ENCODE results near the gene KPNA4.
"Not testable (repeated sequence)": the region's sequence is repeated elsewhere in the genome, so short reads cannot be mapped to it uniquely, and the experiment has no call there.

The KPNA4 gene, protein sequence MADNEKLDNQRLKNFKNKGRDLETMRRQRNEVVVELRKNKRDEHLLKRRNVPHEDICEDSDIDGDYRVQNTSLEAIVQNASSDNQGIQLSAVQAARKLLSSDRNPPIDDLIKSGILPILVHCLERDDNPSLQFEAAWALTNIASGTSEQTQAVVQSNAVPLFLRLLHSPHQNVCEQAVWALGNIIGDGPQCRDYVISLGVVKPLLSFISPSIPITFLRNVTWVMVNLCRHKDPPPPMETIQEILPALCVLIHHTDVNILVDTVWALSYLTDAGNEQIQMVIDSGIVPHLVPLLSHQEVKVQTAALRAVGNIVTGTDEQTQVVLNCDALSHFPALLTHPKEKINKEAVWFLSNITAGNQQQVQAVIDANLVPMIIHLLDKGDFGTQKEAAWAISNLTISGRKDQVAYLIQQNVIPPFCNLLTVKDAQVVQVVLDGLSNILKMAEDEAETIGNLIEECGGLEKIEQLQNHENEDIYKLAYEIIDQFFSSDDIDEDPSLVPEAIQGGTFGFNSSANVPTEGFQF

DNA sequence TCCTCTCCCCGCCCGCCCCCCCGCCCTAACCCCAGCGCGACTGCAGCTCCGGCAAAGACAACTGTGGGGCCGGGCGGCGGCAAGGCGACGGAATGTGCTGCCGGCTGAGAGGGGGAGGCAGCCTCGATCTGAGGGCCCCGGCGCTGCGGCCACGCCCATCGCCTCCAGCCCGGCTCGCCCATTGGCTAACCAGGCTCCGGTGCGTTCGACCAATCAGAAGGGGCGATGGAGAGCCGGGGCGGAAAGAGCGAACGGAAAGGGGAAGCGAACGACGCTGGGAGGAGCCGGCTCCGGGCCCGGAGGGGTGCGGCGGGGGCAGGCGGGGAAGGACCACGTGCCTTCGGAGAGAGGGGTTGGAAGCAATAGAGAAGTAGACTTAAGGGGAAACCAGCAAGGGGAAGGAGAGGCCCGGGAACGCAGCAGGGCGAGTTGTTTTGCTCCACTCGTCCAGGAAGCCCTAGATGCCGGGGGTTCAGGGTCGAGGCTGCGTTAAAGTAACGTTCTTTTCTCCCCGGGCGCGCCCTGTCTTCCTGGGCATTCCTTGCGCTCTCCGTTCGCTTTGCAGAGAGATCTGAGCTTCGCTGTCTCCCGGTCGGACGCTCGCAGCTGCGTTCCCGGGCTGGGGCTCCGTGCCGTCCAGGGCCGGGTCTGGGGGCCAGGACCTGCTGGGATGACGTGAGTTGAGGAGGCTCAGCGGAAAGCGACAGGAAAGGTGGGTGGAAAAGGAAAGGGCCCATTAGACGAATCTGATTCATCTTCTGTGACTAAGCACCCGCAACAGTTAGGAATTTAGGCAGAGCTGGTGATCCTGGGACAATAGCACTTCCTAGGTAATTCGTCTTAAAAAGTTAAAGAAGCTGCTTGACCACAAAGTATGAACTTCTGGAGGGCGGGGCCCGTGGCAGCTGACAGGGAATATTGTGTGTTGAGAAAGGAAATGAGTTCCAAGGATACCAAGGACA lies at the start of gene KPNA4:
TSS of gene KPNA4 (minus strand) at position 130 of the 962 bp plus-strand sequence. CDS start 289 bp downstream, outside the sequence.
- peak; percentile 97 for DNase-seq (ENCODE audit: low read depth)

DNA sequence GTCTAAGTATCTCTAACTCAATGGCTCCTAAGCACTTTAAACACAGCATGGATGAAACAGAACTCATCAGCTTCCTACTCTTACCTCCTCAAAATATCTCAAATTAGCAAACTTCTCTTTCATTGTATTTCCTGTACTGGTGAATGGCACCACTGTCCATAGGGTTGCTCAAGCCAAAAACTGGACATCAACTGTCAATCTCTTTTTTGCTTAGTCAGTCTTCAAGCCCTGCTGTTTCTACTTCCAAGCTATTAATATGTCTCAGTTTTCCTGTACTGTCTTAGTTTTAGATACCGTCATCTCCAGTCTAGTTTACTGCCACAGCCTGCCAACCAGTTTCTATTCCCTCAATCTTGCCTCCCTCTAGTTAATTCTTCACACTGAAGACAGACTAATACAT lies 48.3 kb upstream of the KPNA4 start:
- DNase-seq (ENCODE audit: low read depth), result no peak

DNA sequence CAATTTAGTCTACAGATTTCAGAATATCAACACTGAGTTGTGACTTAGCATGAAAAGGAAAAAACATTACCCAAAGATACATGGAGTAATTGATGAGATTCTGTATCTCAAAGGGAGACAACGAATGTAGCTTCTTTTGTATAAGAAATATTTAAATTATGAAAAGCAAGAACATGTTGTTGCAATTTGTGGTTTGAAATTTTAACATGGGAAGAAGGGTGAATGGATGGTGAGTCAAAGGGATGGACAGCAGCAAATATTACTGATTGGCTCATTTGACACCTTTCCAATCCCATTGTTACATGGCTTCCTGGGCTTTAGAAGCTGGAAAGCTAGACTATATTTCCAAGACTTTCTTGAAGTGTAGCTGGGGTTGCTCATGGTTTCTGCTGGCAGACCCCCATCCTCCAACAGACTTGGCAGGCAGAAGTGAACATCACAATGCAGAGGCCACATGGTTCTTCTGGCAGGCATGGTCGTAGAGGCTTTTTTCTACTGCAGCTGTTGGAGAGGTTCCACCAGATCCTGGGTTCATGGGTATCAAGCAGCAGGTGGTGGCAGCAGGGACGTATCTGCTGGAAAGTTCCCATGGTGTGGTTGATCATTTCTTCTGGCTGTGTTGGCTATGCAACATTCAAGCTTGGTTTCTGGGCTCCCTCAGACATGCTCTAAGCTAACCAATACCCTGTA lies 47.2 kb upstream of the KPNA4 start:
- no peak for DNase-seq (ENCODE audit: low read depth)

DNA sequence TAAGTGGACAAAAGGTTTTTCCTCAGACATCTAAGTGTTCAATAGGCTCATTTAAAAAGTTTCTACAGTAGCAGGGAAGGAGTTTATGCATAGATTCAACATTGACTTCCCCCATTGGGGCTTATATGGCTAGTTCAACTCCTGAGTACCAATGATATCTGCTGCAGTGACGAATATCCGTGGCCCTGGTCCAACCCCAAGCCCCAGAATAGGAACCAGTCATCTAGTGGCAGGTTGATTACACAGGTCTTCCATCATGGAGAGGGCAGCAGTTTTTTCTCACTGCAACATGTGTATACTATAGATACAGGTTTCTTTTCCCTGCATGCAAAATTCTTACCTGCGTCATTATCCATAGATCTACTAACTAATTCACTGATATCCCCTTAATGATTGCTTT lies 45.8 kb upstream of the KPNA4 start:
- no peak for DNase-seq (ENCODE audit: low read depth)

DNA sequence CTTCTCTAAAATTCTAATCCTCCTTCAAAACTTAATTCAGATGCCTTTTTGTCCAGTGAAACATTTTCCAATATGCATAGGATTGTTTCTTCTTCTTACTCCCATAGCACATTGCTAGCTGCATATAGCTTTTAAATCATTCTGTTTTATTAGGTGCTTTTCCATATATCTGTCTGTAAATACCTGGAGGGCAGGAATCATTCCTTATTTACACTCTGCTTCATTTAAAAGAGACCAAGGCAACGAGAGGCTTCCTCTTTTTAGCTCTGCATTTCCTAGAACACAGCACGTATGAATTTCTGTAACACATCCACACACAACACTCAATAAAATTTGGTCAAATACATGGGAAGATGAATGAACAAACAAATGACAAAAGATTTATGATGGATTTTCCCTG lies 43.5 kb upstream of the KPNA4 start:
- no peak for DNase-seq (ENCODE audit: low read depth)

DNA sequence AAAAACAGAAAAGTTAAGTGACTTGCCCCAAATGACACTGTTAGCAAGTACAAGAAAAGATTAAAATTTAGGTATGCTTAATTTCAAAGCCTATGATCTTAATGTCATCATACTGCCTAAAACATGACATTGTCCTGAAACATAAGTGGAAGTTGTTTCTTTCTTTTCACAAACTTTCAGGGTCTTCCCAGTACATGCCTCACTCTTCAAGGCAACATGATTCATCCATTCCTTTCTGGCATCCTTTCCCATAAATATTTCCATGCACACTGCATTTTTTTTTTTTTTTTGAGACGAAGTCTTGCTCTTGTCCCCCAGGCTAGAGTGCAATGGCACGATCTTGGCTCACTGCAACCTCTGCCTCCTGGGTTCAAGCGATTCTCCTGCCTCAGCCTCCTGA lies 42.5 kb upstream of the KPNA4 start:
- peak; percentile 35 for DNase-seq (ENCODE audit: low read depth)

DNA sequence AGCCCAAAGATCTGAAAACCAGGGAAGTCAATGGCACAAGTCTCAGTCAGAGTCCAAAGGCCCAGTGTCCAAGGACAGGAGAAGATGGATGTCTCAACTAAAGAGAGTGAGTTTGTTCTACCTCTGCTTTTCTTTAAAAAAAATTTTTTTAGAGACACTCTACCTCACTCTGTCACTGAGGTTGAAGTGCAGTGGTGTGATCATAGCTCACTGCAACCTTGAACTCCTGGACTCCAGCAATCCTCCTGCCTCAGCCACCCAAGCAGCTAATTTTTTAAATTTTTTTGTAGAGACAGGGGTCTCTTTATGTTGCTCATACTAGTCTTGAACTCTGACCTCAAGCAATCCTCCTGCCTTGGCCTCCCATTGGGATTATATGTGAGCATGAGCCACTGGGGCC lies 39.9 kb upstream of the KPNA4 start:
- no peak for DNase-seq (ENCODE audit: low read depth)

DNA sequence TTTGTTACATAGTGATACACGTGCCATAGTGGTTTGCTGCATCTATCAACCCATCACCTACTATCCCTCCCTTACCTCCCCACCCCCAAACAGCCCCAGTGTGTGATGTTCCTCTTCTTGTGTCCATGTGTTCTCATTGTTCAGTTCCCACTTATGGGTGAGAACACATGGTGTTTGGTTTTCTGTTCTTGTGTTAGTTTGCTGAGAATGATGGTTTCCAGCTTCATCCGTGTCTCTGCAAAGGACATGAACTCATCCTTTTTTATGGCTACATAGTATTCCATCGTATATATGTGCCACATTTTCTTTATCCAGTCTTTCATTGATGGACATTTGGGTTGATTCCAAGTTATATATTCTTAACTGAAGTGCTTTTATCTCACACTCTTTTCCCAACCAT lies 38.5 kb upstream of the KPNA4 start:
- not testable (repeated sequence) for DNase-seq (ENCODE audit: low read depth)

DNA sequence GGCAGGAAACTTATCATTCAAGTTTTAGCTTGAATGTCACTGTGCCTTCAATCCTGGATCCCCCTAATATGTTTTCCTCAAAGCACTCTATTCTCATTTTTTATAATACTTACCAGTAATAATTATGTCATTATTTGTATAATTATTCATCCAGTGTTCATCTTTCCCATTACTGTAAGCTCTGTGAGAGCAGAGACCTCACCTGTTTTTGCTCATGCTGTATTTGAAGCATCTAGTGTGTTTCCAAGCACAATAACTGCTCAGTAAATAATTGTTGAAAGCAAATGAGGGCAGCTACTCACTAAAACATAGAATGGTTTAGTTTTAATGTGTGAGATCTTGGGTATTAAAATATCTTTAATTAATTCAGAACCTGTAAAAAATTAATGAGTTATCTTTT lies 36.9 kb upstream of the KPNA4 start:
- no peak for DNase-seq (ENCODE audit: low read depth)

DNA sequence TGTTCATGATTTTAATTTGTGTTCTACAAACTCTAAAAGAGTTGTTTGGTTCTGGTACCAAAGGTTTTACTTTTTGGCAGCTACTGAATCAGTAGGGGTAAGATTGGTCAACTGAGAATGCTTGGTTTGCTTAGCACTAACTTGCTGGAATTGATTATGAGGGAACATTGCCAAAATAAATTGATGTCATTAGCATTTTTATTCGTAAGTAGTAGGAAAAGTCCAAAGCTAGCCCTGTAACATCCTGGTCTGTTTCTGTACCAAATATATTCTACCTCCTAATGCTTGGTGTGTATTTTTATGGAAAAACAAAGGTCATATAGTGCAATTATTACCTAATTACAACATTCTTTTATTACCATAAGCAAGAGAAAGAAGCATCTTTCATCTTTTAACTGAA lies 35.9 kb upstream of the KPNA4 start:
- DNase-seq (ENCODE audit: low read depth), result no peak

DNA sequence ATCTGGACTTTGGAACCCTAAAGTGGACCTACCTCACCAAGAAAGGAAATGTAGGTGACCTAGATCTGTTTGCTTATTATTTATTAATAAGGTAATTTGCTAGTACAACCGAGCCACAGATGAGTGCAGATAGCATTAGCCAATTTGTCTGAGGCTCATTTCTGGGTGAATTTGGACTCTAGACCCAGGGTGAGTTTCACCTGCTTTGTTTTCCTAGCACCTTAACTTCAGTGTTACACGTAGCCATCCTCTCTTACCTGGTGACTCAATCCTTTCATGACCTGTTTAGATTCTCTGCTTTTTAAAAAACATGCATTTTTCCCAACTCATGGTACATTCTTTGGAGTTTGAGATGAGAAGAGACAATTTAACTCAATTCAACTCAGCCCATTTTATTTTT lies 33.5 kb upstream of the KPNA4 start:
- no peak for DNase-seq (ENCODE audit: low read depth)

DNA sequence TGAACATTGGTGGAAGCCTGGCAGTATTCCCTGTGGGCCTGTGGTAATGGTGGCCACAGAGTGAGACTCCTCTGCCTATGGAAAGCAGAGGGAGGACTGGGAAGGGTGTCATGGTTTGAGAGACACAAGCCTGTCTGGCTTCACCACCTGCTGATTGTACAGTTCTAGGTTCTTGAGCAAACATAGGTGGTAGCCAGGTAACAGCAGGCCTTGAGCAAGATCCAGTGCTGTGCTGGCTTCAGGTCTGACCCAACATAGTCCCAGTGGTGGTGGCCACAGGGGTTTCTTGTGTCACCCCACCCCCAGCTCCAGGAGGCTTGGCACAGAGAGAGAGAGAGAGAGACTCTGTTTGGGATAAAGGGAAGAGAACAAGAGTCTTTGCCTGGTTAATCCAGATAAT lies 22.7 kb upstream of the KPNA4 start:
- DNase-seq (ENCODE audit: low read depth), result no peak

DNA sequence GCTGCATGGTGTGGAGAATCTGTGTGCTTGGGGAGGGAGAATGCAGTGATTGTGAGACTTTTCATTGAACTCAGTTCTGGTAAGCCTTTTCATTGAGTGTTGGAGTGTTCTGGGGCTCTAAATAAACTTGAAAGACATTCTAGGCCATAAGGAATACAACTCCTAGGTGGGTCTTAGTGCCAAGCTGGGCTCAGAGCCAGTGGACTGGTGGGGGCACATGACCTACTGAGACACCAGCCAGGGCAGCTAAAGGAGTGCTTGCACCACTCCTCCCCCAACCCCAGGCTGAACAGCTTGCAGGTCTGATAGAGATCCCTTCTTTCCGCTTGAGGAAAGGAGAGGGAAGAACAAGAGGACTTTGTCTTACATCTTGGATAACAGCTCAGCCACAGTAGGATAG lies 21.7 kb upstream of the KPNA4 start:
- DNase-seq (ENCODE audit: low read depth), result no peak

DNA sequence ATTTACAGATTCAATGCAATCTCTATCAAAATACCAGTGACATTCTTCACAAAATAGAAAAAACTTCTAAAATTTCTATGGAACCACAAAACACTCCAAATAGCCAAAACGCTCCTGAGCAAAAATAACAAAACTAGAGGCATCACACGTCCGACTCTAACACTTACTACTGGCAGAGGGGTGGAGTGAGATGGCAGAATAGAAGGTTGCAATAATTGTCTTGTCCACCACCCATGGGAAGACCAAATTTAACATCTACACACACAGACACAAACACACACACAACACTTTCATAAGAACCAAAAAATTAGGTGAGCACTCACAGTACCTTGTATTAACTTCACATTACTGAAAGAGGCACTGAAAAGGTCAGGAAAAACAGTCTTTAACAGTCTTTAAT lies 21.3 kb upstream of the KPNA4 start:
- no peak for DNase-seq (ENCODE audit: low read depth)

DNA sequence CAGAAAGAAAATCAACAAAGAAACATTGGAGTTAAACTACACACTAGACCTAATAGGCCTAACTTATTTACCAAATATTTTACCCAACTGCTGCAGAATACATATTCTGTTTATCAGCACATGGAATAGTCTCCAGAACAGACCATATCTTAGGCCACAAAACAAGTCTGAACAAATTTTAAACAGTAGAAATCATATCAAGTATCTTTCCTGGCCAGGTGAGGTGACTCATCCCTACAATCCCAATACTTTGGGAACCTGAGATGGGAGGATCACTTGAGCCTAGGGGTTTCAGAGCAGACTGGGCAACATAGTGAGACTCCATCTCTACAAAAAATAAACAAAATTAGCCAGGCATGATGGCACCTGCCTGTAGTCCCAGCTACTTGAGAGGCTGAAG lies 18.1 kb upstream of the KPNA4 start:
- DNase-seq (ENCODE audit: low read depth), result no peak

DNA sequence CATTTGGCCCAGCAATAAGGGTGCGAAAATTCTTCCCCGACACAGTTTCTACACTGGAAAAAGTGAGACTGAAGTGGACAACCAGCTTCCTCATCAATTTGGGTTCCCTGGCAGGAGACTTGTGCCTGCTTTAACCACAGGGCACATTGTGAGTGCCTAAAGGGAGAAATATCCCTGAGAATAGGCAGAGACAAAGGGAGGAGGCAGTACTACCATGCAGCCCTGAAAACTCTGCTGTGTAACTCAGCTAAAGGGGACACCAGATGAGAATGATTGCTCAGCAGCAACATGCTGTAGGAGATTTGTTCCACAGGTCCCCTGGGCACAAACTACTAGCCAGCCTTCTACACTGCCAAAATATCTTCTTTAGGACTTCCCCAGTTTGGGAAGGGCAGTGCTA lies 15.6 kb upstream of the KPNA4 start:
- DNase-seq (ENCODE audit: low read depth), result no peak

DNA sequence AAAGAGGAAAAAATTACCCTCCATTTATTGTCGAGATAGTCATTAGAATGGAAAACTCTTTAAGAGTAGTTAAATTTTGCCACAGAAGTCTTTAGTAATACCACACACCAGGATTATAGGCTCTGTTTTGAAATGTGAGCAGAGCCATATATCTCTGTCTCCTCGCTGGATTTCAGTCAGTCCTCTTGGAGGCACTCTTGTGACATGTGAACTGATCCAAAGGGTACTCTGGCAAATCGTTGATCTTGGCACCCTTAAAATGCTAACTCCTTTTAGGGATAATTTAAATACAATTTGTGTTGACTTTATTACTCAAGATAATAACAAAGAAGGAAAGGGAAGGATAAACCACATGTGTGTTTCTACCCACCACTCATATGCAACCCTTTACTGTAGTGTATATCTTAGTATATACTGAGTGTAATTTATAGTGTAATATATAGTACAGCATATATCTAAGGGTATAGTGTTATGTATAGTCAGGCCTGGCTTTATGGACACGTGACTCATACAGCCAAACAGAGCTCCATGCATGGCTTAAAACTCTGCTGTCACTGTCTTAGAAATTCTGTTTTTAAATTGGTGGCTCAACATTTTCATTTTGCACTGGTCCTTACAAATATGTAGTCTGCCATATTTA lies 12.3 kb upstream of the KPNA4 start:
- DNase-seq (ENCODE audit: low read depth), result peak; percentile 49

DNA sequence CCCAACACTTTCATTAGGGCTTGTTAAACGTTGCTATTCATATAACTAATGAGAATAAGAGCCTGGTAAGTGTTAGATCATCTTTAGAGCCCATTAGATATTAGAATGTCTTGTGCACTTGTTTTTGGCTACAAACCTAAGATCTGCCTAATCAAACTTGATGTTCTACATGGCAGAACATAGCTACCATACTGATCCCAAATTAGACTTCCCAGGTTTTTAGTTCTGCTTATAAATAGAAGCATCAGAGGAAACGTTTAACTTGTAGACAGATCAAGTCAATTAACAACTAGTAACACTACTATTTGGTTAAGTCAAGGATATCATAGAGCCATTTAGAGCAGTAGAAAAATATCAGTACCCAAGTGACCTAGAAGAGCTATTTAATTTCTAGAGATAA lies 11.7 kb upstream of the KPNA4 start:
- DNase-seq (ENCODE audit: low read depth), result no peak

DNA sequence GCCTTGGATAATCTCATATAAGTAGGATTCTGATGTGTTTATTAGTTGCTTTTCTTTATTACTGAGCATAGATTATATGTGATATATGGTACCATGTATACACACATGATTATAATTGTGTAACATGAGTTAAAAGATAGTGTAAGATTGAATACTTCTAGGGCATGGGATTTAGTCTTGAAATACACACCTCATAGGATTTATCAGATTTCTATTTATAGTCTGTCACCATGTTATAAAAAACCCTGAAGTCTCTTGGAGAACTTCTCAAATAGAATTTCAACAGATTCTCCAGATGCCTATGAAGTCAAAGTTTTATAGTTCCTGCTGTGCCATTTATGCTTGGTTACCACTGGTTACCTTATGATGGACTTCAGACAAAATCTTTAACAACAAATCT lies 11.2 kb upstream of the KPNA4 start:
- peak; percentile 21 for DNase-seq (ENCODE audit: low read depth)

DNA sequence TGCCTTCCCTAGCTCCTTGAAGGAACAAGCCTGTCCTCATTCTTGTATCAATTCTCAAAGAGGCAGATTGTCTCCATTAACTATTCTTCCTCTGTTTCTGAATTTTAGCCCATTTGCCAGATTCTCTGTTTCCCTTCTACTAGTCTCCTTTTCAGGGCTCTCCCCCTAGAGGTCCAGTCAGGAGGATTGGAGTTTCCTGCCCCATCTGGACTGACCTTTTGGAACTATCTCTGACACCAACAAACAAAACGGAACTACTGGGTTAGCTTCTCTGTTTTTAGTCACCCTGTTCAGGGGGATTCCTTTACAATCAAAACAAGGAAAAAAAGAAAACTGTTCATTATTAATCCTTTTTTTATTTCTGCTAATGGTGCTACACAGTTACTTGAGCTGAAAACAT lies 10.2 kb upstream of the KPNA4 start:
- DNase-seq (ENCODE audit: low read depth), result no peak

DNA sequence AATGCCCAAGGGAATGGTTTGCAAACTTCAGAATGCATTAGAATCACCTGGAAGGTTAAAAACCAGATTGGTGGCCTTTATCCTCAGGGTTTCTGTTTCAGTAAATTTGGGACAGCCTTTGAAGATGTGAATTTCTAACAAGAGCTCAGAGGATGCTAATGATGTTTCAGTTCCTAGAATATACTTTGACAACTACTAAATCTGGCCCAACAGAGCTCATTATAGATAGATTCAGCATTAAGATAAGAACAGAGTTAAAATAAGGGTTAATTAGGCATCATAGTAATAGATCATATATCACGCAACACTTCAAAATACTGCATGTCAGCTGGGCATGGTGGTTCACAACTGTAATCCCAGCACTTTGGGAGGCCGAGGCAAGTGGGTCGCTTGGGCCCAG lies 9.3 kb upstream of the KPNA4 start:
- DNase-seq (ENCODE audit: low read depth), result no peak

Data from EH (cell line).